ENCODE results near the gene RNF186. TPM values are rescaled to one million over a fixed set of nuclear protein-coding genes. Genes with fewer than 3 reads are reported as not detected.

Gene RNF186
- polyA plus RNA-seq, 1 donor from 2014 or later = not detected

- Histone ChIP-seq H3K9me3 (ENCODE audit: low read length) (no peaks in the 10 kb centered on the region), H3K9me2 (ENCODE audit: insufficient read depth, low read length) (no peaks in the 10 kb centered on the region), H3F3A (ENCODE audit: insufficient read depth, low read length, poor library complexity, severe bottlenecking) (no peaks in the 10 kb centered on the region), H4K20me1 (ENCODE audit: insufficient read depth) (no peaks in the 10 kb centered on the region), H3K9ac (ENCODE audit: low read length) (no peak overlapping the region), H3K27me3 (ENCODE audit: insufficient read depth, low read depth, low read length) (no peaks in the 10 kb centered on the region), H3K27ac (ENCODE audit: low read length) (no peak overlapping the region), H3K36me3 (ENCODE audit: insufficient read depth, low read length) (no peaks in the 10 kb centered on the region), H2AFZ (ENCODE audit: low read depth, low read length) (no peak overlapping the region), H3K4me2 (ENCODE audit: low read length) (no peak overlapping the region), H3K4me3 (ENCODE audit: low read length) (no peak overlapping the region), H3K79me2 (replicated peaks; ENCODE audit: insufficient read depth, low read length) (no peaks in the 10 kb centered on the region)
- TF ChIP-seq EP300 (conservative IDR thresholded peaks at IDR 0.05; ENCODE audit: poor library complexity, severe bottlenecking) (no peak), POLR2AphosphoS5 (IDR thresholded peaks at IDR 0.05) (no peak), RAD21 (conservative IDR thresholded peaks at IDR 0.05) (no peak), REST (IDR thresholded peaks at IDR 0.05; ENCODE audit: borderline replicate concordance) (no peak), TAF1 (IDR thresholded peaks at IDR 0.05; ENCODE audit: low read depth) (no peak)
Measured at GRCh38 chr1:19824036-19824435, 9.0 kb upstream of the RNF186 start.

- Histone ChIP-seq H3F3A (ENCODE audit: insufficient read depth, low read length, poor library complexity, severe bottlenecking) (no peaks in the 10 kb centered on the region), H3K27ac (ENCODE audit: low read length) (no peak overlapping the region), H3K9me3 (ENCODE audit: low read length) (no peaks in the 10 kb centered on the region), H2AFZ (ENCODE audit: low read depth, low read length) (no peak overlapping the region), H4K20me1 (ENCODE audit: insufficient read depth) (no peaks in the 10 kb centered on the region), H3K36me3 (ENCODE audit: insufficient read depth, low read length) (no peaks in the 10 kb centered on the region), H3K4me2 (ENCODE audit: low read length) (no peak overlapping the region), H3K27me3 (ENCODE audit: insufficient read depth, low read depth, low read length) (no peaks in the 10 kb centered on the region), H3K4me3 (ENCODE audit: low read length) (no peak overlapping the region), H3K79me2 (replicated peaks; ENCODE audit: insufficient read depth, low read length) (no peaks in the 10 kb centered on the region), H3K9ac (ENCODE audit: low read length) (no peak overlapping the region), H3K9me2 (ENCODE audit: insufficient read depth, low read length) (no peaks in the 10 kb centered on the region)
- TF ChIP-seq POLR2AphosphoS5 (IDR thresholded peaks at IDR 0.05) (no peak), MXI1 (conservative IDR thresholded peaks at IDR 0.05; ENCODE audit: poor library complexity, severe bottlenecking) (no peak), TAF1 (IDR thresholded peaks at IDR 0.05; ENCODE audit: low read depth) (no peak), RAD21 (conservative IDR thresholded peaks at IDR 0.05) (no peak), EZH2 (IDR thresholded peaks at IDR 0.05; ENCODE audit: borderline replicate concordance, insufficient read depth, low read length, poor library complexity, severe bottlenecking) (no peak), CTCF (IDR thresholded peaks at IDR 0.05; ENCODE audit: poor library complexity, severe bottlenecking) (no peak), SMC3 (conservative IDR thresholded peaks at IDR 0.05; ENCODE audit: poor library complexity) (no peak), REST (IDR thresholded peaks at IDR 0.05; ENCODE audit: borderline replicate concordance) (no peak), EP300 (conservative IDR thresholded peaks at IDR 0.05; ENCODE audit: poor library complexity, severe bottlenecking) (no peak)
Measured at GRCh38 chr1:19819701-19820100, 4.6 kb upstream of the RNF186 start.

Measured in neural cell (in vitro differentiated cells).